Stimulated activated CD4-positive, alpha-beta T cell treated with anti-CD3 and anti-CD28 coated beads, Interleukin-15, amount 100 ng/mL, for 24 hours (primary cell): Measurements from ENCODE around the gene APOBEC3C.
"Not testable (repeated sequence)": the region's sequence is repeated elsewhere in the genome, so short reads cannot be mapped to it uniquely, and the experiment has no call there.

Experiments
- DNase-seq: peaks from one replicate; pipeline ENCODE4 v3.0.0-alpha.2; 2020

APOBEC3C gene

GRCh38 chr22:39013942-39014722, at the start of gene APOBEC3C:
APOBEC3C (plus strand) TSS chr22:39014257; CDS start chr22:39014363, 106 bp downstream.
- DNase-seq: peak; percentile 87

GRCh38 chr22:38964306-38964705, 49.8 kb upstream of the APOBEC3C start:
- DNase-seq: no peak

GRCh38 chr22:38964989-38965388, 49.1 kb upstream of the APOBEC3C start:
- DNase-seq: no peak

- DNase-seq: no peak
Observed at GRCh38 chr22:38965614-38966379, 48.3 kb upstream of the APOBEC3C start.

- no peak for DNase-seq
Observed at GRCh38 chr22:38966380-38966702, 47.7 kb upstream of the APOBEC3C start.

GRCh38 chr22:38966942-38967341, 47.1 kb upstream of the APOBEC3C start:
- DNase-seq: no peak

- DNase-seq: no peak
Observed at GRCh38 chr22:38967451-38968450, 46.3 kb upstream of the APOBEC3C start.

GRCh38 chr22:38968801-38969200, 45.3 kb upstream of the APOBEC3C start:
- no peak for DNase-seq

- DNase-seq: no peak
Observed at GRCh38 chr22:38970551-38970950, 43.5 kb upstream of the APOBEC3C start.

- no peak for DNase-seq
Observed at GRCh38 chr22:38971202-38971601, 42.9 kb upstream of the APOBEC3C start.

GRCh38 chr22:38971791-38972190, 42.3 kb upstream of the APOBEC3C start:
- no peak for DNase-seq

- DNase-seq: no peak
Observed at GRCh38 chr22:38972558-38972957, 41.5 kb upstream of the APOBEC3C start.

GRCh38 chr22:38973289-38974169, 40.5 kb upstream of the APOBEC3C start:
- DNase-seq: peak; percentile 71

- DNase-seq: no peak
Observed at GRCh38 chr22:38974170-38974825, 39.8 kb upstream of the APOBEC3C start.

GRCh38 chr22:38974826-38975175, 39.3 kb upstream of the APOBEC3C start:
- no peak for DNase-seq

- DNase-seq: not testable (repeated sequence)
Observed at GRCh38 chr22:38977289-38977688, 36.8 kb upstream of the APOBEC3C start.

- DNase-seq: not testable (repeated sequence)
Observed at GRCh38 chr22:38980587-38980986, 33.5 kb upstream of the APOBEC3C start.

- peak; percentile 27 for DNase-seq
Observed at GRCh38 chr22:38981005-38981991, 32.8 kb upstream of the APOBEC3C start.

- DNase-seq: peak; percentile 79
Observed at GRCh38 chr22:38981992-38982927, 31.8 kb upstream of the APOBEC3C start, which contains the start of gene APOBEC3B. APOBEC3B (plus strand) TSS chr22:38982347; CDS start chr22:38982454, 107 bp downstream.
